Fibroblast of the aortic adventitia (primary cell): ENCODE results near the gene HOXA10. TPM values are rescaled to one million over a fixed set of nuclear protein-coding genes. Genes with fewer than 3 reads are reported as not detected.

Experiments
- DNase-seq: peaks from one replicate; pipeline ENCODE4 v3.0.0-alpha.2; 2010; ENCODE audit warnings: low read depth
- H3K4me3 ChIP-seq: 2 replicates; pipeline ENCODE4 v1.5.1; 2011; ENCODE audit warnings: low read depth, mild to moderate bottlenecking, control low read depth, low read length, moderate library complexity
- total RNA-seq: library from RNA; depleted of rRNA; stranded (reverse); fragments of >200 nt; gene quantifications from 2 replicates; pipeline ENCODE4 v1.2.3, GENCODE V29; 2012; ENCODE audit warnings: low replicate concordance
- TF ChIP-seq, protein P1 (sequence below): IDR thresholded peaks from 2 replicates; pipeline ENCODE4 v1.5.1; 2011; ENCODE audit warnings: mild to moderate bottlenecking, low read length, control low read depth, inconsistent platforms; ENCODE audit not compliant: insufficient read depth

The HOXA10 gene
- total RNA-seq, 1 donor = not detected

DNA sequence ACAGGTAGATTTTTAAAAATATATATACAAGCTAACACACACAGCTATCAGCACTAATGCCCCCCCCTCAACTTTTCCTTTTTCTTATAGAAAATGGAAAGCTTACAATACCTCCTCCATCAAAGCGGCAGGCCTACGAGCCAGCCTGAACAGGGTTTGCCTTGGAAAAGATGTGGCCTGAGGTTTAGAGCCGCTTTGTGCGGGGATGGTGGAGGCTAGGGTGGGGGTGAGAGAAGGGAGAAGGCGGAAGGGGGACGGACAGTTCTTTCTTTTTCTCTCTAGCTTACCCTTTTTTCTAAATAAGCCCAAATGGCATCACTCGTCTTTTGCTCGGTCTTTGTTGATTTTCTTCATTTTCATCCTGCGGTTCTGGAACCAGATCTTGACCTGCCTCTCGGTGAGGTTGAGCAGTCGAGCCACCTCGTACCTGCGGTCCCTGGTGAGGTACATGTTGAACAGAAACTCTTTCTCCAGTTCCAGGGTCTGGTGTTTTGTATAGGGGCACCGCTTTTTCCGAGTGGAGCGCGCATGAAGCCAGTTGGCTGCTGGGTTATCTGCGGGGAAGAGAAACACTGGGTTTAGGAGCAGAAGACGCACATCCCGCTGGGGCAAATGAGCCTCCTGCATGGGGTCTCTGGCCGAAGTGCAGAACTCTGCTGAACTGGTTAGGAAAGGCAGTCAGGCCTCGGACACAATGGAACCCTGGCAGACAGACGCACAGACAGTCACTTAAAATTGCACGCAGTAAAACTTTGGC lies 10.7 kb downstream of the HOXA10 start:
- no peak overlapping the region for H3K4me3 ChIP-seq

DNA sequence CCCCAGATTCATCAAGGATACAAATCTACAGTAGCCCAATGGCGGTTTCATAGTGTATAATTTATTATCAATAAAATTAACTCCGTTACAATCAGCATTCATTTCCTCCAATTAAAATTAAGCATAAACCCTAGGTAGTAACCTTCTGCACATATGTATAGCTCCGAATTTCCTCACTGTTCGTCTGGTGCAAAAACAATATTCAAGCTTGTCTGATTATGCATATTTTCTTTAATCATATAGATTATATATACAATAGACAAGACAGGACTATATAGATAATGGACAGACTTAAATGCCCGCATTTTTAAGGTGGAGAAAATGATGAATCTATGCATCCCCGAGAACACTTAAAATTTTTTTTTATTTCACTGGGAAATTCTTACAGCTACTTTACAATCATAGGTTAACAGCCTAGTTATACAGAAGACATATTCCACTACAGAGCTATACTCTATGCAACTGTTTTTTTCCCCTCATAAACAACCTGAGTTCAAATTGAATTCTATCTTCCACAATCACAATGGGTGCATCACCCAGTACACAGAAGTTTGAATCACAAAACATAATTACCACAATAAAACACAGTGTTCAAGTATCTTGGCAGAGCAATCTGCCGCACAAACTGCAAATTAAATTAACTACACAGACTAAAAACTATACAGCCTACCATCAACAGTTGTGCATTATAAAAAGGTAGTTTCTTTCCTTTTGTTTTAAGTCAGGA lies 11.4 kb downstream of the HOXA10 start:
- TF ChIP-seq, protein P1, sequence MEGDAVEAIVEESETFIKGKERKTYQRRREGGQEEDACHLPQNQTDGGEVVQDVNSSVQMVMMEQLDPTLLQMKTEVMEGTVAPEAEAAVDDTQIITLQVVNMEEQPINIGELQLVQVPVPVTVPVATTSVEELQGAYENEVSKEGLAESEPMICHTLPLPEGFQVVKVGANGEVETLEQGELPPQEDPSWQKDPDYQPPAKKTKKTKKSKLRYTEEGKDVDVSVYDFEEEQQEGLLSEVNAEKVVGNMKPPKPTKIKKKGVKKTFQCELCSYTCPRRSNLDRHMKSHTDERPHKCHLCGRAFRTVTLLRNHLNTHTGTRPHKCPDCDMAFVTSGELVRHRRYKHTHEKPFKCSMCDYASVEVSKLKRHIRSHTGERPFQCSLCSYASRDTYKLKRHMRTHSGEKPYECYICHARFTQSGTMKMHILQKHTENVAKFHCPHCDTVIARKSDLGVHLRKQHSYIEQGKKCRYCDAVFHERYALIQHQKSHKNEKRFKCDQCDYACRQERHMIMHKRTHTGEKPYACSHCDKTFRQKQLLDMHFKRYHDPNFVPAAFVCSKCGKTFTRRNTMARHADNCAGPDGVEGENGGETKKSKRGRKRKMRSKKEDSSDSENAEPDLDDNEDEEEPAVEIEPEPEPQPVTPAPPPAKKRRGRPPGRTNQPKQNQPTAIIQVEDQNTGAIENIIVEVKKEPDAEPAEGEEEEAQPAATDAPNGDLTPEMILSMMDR = no peak
- no peak overlapping the region for H3K4me3 ChIP-seq
- DNase-seq = no peak

More for the DNA sequence above, 10.7 kb downstream of the HOXA10 start:
- TF ChIP-seq, protein P1 = no peak
- DNase-seq = no peak

DNA sequence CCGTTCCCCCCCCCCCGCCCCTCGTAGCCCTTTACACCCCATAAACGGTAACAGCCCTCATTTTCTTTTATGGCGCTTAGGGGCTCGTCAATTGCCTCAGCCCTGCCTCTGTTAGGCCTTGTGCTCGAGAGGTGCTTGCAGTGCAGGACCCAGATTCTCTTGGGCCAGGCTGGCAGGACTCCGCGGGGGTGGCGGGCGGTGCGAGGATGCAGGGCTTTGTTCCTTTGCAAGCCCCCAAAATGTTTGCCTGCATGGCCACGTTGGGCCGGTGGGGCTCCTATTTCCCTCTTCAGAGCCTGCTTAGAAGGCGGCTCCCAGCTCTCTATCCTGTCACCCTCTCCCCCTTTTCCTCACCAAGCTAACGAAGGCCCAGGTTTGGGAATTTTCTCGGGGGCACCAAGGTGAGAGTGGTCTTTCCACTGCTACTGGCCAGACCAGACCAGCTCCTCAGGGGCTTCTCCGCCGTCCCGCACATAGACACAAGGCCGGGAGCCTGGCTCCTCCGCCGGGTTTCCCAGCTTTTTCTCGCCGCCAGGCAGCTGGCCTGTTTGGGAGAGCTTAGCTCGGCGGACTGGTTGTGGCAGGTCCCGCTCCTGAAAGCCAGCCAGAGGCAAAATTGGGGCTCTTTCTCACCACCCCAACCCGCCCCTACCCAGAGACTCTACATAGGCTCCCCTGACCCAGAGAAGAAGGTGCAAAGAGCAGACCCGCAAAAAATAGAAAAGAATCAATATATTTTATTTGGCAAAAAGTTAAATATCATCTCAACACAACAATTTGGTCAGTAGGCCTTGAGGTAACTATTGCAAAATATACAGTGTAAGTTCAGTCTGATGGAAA lies 12.2 kb downstream of the HOXA10 start:
- H3K4me3 ChIP-seq = no peak overlapping the region
- DNase-seq = no peak
- TF ChIP-seq, protein P1 = no peak

DNA sequence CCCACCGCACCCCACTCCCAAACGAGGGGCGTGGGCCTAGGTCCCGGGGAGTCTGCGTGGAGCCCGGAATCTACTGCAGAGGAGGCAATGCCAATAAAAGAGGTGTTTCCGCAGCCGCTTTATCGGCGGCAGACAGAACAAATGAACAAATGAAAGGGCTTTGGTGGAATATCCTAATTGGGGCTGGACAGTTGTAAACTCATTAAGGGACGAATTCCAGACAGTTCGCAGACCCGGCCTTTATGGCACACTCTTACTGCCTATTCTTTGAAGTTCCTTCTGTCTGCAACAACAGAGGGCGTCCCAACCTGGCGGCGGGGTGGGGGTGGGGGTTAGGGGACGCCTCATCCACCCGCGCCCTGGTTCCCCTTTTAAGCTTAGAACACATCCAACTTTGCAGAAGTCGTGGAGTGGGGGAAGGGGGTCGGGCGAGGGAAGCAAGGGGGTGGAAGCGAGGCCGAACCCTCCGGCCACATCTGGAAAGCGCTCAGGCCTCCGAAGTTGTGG lies 12.9 kb downstream of the HOXA10 start:
- DNase-seq = no peak
- TF ChIP-seq, protein P1 = no peak
- peak overlapping the region; percentile 67 for H3K4me3 ChIP-seq

DNA sequence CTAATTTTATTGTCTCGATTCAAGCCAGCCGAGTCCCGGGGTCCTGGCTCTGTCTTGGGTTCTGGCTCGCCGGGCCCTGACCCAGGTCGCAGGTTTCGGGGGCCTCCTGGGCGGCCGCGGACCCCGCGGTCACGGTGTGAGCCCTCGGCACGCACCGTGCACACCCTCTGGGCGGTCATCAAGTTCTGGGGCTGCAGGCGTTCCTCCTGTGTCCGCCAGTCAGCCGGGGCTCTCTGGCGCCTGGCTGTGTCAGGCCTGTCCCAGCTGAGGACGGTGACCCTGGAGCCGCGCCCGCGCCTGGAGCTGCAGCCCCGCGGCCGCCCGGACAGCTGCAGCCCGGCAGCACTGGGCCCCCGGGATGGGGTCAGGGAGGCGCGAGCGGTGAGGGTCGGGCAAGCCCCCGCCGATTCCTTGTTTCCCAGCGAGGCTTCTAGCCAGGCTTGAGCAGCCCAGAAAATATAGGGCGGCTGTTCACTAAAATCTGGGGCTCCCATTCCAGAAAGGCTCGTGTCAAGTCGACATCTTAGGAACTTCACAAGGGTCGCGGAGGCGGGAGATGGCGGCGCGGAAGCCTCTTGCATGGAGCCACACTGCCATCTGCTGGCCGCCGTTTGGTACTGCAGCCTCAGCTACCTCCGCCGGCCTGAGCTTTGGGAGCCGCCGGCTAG lies 13.4 kb downstream of the HOXA10 start:
- peak; percentile 78 for DNase-seq
- TF ChIP-seq, protein P1 = peak; percentile 96
- peak overlapping the region; percentile 67 for H3K4me3 ChIP-seq

DNA sequence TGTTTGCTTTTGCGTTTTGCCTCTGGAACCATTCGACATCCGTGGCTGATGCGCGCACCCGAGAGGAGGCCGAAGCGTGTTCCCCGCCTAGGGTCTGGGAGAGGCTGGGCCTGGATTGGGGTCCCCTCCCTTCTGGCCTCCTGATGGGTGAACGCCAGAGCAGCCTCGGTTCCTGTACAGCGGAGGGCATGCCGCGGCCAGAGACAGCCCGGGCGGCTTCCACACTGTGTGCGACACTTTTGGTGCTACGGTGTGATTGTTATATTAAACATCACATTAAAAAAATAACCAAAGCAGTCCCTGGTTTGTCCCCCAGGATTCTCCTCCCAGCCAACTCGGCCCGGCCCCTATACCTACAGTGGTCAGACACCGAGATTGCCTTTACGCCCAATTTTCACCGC lies 14.0 kb downstream of the HOXA10 start:
- H3K4me3 ChIP-seq = no peak overlapping the region
- TF ChIP-seq, protein P1 = no peak
- no peak for DNase-seq
